HG03175 (cell line): ENCODE results near the gene MITF.

Source experiments
- ATAC-seq: cut with Tn5 transposase; IDR thresholded peaks from one replicate; pipeline ENCODE4 v1.9.1; 2021; ENCODE audit warnings: mild to moderate bottlenecking, moderate library complexity; ENCODE audit not compliant: unreplicated experiment

The MITF gene

GRCh38 chr3:69999140-70000027 lies 260.1 kb downstream of the MITF start, which contains the start of gene SAMMSON:
TSS of gene SAMMSON (plus strand) at chr3:69999733.
- ATAC-seq = no peak

- no peak for ATAC-seq
These were observed 260.8 kb downstream of the MITF start for GRCh38 chr3:70000028-70000410.

- ATAC-seq = no peak
These were observed 261.4 kb downstream of the MITF start for GRCh38 chr3:70000563-70001081.

GRCh38 chr3:70003119-70003518 lies 263.9 kb downstream of the MITF start:
- no peak for ATAC-seq

GRCh38 chr3:70006089-70006488 lies 266.8 kb downstream of the MITF start:
- no peak for ATAC-seq

- ATAC-seq = no peak
These were observed 271.1 kb downstream of the MITF start for GRCh38 chr3:70010346-70010745.

- ATAC-seq = no peak
These were observed 272.3 kb downstream of the MITF start for GRCh38 chr3:70011582-70011981.
